GM18520 (cell line): ENCODE measurements around the gene GTF3C2.
"Not testable (repeated sequence)": the region's sequence is repeated elsewhere in the genome, so short reads cannot be mapped to it uniquely, and the experiment has no call there.

Experiments used
- ATAC-seq: cut with Tn5 transposase; IDR thresholded peaks from one replicate; pipeline ENCODE4 v1.9.1; 2021; ENCODE audit not compliant: unreplicated experiment

The GTF3C2 gene

DNA sequence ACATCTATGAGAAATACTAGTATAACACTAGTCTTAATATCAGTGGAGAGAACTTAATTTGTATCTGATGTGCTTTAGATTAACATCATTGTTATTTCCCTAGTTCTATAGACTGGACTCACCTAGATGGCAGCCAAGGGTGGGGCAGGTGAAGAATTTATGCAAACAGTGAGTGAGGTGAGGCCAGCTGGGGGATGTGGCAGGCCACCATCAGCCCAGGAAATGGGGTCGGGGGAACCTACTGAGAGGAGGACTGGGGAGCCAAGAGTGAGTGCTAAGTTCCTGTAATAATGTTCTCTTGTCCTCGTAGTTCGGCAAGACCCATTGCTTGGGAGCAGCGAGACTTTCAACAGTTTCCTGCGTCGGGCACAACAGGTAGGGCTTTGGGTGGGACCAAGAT lies 16.4 kb upstream of the GTF3C2 start:
- ATAC-seq, result no peak

DNA sequence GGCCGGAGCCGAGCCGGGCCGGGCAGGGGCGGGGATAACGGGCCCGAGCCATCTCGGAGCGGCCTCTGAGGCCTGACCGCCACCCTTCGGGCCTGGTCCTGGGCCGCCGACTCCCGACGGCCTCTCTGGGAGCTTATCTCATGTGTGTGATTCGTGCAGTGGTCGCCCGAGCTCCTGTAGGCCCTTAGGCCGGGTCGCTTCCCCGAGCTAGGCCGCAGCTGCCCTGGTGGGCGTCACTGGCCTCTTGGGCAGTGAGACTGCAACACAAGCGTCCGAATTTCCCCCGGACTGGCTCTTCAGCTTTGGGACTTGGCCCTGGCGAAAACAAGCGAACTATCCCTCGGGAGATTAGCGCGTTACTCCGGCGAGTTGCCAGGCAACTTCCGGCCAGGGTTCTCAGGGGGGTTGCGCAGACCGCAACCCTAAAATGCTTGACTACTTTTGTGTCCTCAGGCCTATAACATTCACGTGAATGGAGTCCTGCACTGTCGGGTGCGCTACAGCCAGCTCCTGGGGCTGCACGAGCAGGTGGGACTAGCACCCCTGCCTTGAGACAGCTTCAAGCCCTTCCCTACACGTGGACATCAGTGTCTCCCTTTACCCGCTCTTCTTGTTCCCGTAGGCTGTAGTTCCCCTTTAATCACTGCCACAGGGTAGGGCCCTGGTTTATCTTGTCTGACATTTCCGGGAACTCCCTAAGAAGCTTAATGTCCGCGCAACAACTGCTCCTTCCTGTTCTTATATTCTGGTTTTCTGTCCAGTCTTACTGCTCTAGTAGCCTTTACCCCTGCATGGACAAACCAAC lies 14.5 kb upstream of the GTF3C2 start:
- no peak for ATAC-seq

DNA sequence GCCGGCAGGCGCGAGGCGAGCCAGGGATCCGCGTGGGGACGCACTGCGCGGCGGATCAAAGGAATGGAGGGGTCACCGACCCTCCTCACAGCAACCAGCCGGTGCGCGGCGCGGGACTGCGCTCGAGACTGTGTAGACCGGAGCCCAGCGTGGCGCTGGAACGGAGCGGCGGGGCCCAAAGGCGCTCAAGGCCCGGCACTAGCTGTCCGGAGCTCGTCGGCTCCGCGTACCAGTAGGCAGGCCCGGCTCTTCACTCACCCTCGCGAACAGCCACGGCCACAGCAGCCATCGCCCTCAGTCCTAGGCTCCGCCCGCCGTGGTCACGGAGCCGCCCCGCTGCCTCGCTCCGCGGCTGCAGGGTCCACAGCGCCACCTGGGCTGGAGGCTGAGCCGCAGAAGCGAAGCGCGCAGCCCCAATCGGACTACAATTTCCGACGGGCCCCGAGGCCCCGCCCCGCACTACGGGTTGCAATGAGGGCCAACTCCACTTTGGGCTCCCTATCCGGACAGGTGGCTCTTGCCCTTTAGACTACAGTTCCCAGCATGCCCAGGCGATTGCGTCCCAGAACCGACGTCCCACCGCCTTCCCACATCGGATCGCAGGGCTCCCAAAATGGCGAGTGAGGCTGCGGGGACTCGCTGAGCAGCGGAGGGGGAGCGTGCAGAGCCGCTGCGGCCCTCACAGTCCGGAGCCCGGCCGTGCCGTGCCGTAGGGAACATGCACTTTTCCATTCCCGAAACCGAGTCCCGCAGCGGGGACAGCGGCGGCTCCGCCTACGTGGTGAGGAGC lies 13.7 kb upstream of the GTF3C2 start, which contains the start of the genes EIF2B4 and SNX17:
EIF2B4 (minus strand) TSS at position 313 of the 790 bp plus-strand sequence; CDS start at position 289, 24 bp downstream.
SNX17 (plus strand) TSS at position 591 of the 790 bp plus-strand sequence; CDS start at position 719, 128 bp downstream.
- peak; percentile 90 for ATAC-seq

DNA sequence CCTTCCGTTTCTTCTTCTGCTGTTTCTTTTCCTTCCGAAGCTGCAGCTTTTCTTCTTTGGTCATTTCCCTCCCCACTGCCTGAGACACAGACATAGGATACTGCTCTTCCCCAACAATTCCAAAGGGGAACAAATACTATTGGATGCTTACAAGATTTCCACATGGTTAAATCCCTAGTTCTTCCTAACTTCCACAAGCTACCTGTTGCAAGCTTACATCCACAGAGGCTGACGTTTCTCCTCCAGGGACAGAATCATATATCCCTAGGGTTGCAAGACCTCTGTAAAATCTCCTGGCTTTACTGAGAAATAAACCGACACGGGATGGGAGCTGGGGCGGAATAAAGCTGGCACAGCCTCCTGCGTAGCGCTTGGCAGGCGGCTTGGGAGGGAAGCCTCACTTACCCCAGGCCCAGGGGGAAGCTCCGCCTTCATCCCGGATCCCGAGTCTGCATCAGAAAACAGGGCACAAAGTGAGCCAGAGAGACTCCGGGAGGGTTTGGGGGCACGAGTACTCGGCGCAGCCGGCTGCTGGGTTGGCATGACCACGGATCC lies 13.0 kb upstream of the GTF3C2 start:
- no peak for ATAC-seq

DNA sequence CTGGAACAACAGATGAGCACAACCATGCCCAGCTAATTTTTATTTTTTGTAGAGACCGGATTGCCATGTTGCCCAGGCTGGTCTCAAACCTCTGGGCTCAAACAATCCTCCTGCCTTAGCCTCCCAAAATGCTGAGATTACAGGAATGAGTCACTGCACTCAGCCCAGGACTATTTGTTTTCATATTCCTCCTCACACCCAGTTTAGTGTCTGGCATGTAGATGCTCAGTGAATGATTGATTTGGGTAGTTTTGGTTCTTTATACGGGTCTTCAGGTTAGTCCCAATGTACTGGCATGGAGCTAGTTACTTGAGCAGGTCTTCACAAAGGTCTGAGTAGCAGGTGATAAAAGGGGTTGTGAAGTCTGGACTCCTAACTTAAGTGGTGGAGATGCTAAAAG lies 7.4 kb upstream of the GTF3C2 start:
- ATAC-seq, result no peak

DNA sequence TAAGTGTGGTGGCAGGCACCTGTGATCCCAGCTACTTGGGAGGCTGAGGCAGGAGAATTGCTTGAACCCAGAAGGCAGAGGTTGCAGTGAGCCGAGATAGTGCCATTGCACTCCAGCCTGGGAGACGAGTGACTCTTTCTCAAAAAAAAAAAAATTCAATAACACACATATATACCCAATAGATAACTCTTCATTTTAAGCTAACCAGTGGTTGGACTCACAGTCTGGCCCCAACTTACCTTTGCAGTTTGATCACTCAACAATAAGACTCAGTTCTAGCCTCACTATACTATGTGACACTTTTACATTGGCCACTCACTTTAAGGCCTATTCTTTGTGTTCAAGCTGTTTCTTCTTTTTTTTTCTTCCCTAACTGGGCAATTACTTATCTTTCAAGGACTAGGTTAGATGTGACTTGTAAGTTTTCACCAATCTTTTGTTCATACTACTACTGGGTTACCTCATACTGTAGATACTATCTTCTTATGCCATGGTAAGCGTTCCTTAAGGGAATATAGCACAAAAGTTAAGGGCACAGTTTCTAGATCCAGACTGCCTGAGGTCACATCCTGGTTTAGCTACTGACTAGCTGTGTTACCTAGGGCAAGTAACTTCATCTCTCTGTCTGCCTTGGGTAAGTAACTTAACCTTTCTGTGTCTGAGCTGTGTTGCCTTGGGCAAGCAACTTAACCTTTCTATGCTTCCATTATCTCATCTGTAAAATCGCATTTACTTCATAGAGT lies 6.3 kb upstream of the GTF3C2 start:
- no peak for ATAC-seq

GRCh38 chr2:27356056-27356381 lies 545 bp downstream of the GTF3C2 start:
- ATAC-seq, result peak; percentile 18

GRCh38 chr2:27354597-27354927 lies 2.0 kb downstream of the GTF3C2 start:
- no peak for ATAC-seq

DNA sequence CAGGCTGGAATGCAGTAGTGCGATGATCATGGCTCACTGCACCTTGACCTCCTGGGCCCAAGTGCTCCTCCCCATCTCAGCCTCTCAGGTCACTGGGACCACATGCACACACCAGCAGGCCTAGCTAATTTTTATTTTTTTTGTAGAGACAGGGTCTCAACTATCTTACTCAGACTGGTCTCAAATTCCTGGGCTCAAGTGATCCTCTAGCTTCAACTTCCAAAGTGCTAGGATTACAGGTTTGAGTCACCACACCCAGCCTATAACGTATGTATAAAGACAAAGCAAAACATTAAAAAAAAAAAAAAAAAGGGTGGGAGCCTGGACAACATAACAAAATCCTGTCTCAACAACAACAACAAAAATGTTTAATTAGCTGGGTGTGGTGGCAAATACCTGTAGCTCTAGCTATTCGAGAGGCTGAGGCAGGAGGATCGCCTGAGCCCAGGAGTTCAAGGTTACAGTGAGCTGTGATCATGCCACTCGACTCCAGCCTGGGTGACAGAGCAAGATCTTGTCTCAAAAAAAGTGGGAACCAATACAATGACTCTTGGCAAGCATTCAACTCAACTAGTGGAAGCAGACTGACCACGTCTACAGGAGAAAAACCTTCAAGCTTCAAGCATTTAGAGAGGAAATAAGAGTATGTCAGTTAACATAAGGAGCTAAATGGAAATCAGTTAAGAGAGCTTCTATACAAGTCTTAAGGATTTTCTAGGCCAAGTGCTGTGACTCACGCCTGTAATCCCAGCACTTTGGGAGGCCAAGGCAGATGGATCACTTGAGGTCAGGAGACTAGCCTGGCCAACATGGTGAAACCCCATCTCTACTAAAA lies 2.6 kb downstream of the GTF3C2 start:
- no peak for ATAC-seq

DNA sequence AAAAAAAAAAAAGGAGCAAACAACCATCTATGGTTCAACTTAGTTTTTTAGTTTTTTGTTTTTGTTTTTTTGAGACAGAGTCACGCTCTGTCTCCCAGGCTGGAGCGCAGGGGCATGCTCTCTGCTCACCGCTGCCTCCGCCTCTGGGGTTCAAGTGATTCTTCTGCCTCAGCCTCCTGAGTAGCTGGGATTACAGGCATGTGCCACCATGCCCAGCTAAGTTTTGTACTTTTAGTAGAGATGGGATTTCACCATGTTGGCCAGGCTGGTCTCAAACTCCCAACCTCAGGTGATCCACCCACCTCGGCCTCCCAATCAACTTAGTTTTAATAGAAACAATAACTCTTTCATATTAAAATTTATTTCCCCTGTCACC lies 3.2 kb downstream of the GTF3C2 start:
- not testable (repeated sequence) for ATAC-seq

- no peak for ATAC-seq
Observed at GRCh38 chr2:27351802-27352598, 4.6 kb downstream of the GTF3C2 start.

- no peak for ATAC-seq
Observed at GRCh38 chr2:27350106-27350693, 6.4 kb downstream of the GTF3C2 start.

DNA sequence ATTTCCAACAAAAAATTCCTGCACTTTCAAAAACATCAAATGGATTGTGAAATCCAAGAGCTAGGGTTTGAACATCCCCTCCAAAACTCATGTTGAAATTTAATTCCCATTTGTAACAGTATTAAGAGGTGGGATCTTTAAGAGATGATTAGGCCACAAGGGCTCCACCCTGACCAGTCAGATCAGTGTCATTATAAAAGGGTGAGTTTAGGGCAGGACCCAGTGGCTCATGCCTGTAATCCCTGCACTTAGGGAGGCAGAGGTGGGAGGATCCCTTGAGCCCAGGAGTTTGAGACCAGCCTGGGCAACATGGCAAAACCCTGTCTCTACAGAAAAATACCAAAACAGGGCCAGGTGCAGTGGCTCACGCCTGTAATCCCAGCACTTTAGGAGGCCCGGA lies 8.9 kb downstream of the GTF3C2 start:
- no peak for ATAC-seq

DNA sequence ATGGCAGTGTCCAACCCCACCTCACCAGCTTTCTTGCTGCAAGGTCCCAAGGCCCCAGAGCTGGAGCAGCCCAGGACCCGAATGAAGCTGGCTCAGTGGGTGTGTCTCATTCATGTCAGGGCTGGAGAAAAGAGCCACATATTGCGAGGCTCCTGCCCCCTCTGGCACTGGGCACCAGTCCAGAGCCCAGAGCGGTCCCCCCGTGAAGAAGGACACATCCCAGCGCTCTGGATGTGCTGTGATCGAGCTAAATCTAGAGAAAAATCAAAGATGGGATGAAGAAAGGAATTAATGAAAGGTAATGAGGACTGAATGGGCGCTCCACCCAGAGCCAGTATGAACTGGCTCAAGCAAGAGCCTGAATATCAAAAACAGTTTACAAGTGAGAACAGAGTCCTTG lies 20.4 kb downstream of the GTF3C2 start:
- no peak for ATAC-seq

- ATAC-seq, result no peak
Observed at GRCh38 chr2:27335311-27335710, 21.3 kb downstream of the GTF3C2 start.

DNA sequence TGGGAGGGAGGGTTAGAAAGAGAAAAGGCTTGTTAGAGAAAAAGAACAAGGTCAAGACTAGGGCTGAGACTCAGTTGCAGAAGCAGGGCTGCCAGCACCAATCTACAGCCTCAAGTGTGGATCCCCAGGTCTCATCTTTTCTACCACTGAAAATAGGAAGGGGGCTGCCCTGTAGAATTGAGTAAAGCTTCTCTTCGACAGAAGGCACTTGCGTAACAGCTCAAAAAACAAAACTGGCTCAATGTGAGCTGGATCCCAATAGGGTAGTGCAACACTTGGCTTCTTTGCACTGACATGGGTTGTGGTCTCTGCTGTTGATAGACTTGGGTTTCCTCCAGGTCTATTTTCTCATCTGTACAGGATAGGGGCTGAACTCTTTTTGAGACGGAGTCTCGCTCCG lies 31.8 kb downstream of the GTF3C2 start:
- no peak for ATAC-seq

DNA sequence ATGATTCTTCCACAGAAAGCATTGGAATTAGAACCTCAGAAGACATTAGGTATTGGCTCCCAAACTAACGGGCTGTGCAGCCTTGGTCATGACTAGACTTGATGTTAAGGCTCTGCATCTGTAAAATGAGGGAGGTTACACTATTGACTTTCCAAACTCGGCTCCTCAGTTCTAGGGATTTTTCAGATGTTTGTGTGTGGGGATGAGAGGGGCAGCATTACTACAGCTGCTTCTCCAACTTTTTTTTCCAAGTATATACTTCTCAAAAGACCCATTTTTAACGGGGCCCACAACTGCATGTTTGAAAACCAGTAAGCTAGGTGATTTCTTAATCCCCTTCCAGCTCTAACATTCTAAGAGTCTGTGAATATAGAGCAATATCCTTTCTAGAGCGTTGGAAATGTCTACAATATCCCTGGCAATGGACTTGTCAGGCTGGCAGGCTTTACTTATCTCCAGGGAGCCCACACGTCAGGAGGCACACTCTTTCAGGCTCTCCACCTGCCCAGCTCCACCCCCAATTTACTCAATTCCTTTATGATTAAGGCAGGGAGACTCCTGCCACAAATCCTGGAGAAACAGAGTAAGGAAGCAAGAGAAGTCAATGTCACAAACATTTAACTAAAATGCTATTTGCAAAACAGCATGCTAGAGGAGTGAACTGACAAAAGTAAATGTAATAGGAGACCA lies 32.8 kb downstream of the GTF3C2 start:
- no peak for ATAC-seq

DNA sequence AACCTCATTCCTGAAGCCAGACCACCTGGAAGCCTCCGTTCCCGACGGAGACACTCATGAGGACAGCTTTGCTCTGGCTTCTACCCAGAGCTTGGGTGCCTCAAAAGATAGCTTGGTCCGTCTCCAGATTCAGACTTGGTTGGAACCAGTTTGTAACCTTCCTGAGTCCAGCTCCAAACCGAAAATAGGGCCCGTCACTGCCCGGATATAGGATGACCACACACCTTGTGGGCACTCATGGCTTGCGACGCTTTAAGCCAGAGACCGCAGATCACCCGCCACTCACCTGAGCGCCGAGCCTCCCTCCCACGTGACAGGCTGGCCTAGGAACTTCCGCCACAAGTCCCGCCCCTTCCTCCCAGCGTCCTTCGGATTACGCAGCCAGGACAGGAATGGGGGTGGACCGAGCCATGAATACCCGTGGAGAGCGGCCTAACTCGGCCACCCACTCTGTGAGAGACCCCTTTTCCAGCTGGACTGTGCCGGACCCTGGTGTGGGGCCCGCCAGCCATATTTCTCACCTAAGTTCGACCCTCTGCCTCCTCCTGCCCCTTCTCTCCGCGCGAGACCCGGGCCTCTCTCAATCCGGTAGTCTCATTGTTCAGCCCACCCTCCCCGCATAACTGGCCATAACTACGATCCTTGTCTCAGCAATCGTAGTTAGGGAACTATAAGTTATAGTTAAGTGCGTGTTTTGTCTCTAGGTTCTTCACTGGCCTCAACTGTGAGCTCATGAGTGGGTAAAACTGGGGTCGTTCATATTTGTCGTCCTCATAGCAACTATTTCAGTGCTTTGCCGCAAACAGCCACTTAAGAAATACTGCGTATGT lies 33.6 kb downstream of the GTF3C2 start, which contains the start of gene MPV17:
MPV17 (minus strand) TSS at position 332 of the 830 bp plus-strand sequence. CDS start 580 bp downstream, outside the sequence.
- peak; percentile 66 for ATAC-seq
